Measurements from ENCODE around the gene HSPA2. TPM values are rescaled to one million over a fixed set of nuclear protein-coding genes. Genes with fewer than 3 reads are reported as not detected.
A peak's percentile ranks its signal among the peaks of the same experiment; 100 is the strongest.

The HSPA2 gene
- total RNA-seq (1 to 10 TPM in 1 of 2 donors, under 1 TPM in 1; 0.92 to 2.0 TPM), total RNA-seq (4.6 to 33.1 reads per million in 2 donors)

DNA sequence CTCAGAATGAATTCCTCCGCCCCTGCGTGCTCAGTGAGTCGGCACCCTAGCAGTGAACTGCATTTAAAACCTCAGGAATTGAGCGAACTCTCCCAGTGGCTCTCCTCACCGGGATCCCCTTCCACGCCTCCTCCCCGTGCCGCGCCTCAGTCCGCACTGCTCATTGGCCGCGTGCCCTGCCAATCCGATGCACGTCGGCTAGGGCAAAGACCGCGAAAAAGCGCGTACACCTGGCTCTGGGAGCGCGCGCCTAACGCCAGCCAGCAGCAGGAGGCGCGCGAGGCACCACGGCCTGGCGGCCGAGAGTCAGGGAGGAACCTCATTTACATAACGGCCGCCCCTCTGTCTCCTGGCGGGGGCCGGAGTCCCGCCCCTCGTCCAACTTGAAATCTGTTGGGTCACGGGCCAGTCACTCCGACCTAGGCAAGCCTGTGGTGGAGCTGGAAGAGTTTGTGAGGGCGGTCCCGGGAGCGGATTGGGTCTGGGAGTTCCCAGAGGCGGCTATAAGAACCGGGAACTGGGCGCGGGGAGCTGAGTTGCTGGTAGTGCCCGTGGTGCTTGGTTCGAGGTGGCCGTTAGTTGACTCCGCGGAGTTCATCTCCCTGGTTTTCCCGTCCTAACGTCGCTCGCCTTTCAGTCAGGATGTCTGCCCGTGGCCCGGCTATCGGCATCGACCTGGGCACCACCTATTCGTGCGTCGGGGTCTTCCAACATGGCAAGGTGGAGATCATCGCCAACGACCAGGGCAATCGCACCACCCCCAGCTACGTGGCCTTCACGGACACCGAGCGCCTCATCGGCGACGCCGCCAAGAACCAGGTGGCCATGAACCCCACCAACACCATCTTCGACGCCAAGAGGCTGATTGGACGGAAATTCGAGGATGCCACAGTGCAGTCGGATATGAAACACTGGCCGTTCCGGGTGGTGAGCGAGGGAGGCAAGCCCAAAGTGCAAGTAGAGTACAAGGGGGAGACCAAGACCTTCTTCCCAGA is at the start of gene HSPA2:
HSPA2 (plus strand) TSS at position 534 of the 995 bp plus-strand sequence; CDS start at position 643, 109 bp downstream.
- DNase-seq (peak; percentile 88 to 92 (median 90)), ATAC-seq (peak; percentile 92)
- H3K9me3 ChIP-seq (ENCODE audit: control insufficient read depth, low read length, poor library complexity, severe bottlenecking): no peaks in the 10 kb centered on the region
- peak within 1 kb of the TSS; percentile 97 for H3K4me3 Mint-ChIP-seq
- H3K36me3 Mint-ChIP-seq (ENCODE audit: low read depth): peaks cover 8% of the 10 kb centered on the region
- H3K27ac Mint-ChIP-seq: peak within 1 kb of the TSS; percentile 87
- no peaks in the 10 kb centered on the region for H3K27me3 Mint-ChIP-seq
- peaks cover 22% of the 10 kb centered on the region for H3K4me1 Mint-ChIP-seq

- DNase-seq (no peak), ATAC-seq (no peak)
- Mint-ChIP-seq H3K36me3 (ENCODE audit: low read depth) (peaks cover 9% of the 10 kb centered on the region), H3K27me3 (no peaks in the 10 kb centered on the region), H3K4me3 (peak overlapping the region; percentile 53), H3K27ac (peak overlapping the region; percentile 9), H3K4me1 (peaks cover 43% of the 10 kb centered on the region)
- H3K9me3 ChIP-seq (ENCODE audit: control insufficient read depth, low read length, poor library complexity, severe bottlenecking): no peaks in the 10 kb centered on the region
These were observed 48.9 kb upstream of the HSPA2 start for GRCh38 chr14:64491637-64492036.

GRCh38 chr14:64493455-64493854 is 47.1 kb upstream of the HSPA2 start:
- Mint-ChIP-seq H3K27ac (peak overlapping the region; percentile 74), H3K27me3 (no peaks in the 10 kb centered on the region), H3K4me3 (peak overlapping the region; percentile 25), H3K36me3 (ENCODE audit: low read depth) (peaks cover 9% of the 10 kb centered on the region), H3K4me1 (peaks cover 49% of the 10 kb centered on the region)
- H3K9me3 ChIP-seq (ENCODE audit: control insufficient read depth, low read length, poor library complexity, severe bottlenecking): no peaks in the 10 kb centered on the region
- ATAC-seq (no peak), DNase-seq (no peak)

DNA sequence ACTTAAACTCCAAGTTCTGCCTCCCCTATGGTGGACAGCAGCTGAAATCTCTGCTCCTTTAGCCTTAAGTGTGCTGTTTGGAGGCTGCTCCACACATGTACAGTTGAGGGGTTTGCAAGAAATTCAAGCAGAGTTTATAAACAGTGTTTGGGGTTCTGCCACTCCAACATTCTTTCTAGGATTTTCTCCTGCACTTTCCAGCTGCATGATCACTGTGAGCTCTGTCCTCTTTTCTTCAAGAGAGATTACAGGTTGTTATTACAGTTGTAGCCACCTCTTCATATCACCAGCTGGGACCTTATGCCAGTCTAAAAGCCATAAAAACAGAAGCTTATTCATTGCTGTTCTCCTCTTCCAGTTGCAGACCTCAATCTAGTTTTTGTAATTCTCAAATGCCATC is 45.3 kb upstream of the HSPA2 start:
- Mint-ChIP-seq H3K36me3 (ENCODE audit: low read depth) (peaks cover 9% of the 10 kb centered on the region), H3K27ac (no peak overlapping the region), H3K4me1 (peaks cover 56% of the 10 kb centered on the region), H3K27me3 (no peaks in the 10 kb centered on the region), H3K4me3 (no peak overlapping the region)
- DNase-seq (no peak), ATAC-seq (no peak)
- no peaks in the 10 kb centered on the region for H3K9me3 ChIP-seq (ENCODE audit: control insufficient read depth, low read length, poor library complexity, severe bottlenecking)

- DNase-seq (no peak), ATAC-seq (peak; percentile 28)
- Mint-ChIP-seq H3K27ac (no peak overlapping the region), H3K36me3 (ENCODE audit: low read depth) (peaks cover 9% of the 10 kb centered on the region), H3K27me3 (no peaks in the 10 kb centered on the region), H3K4me3 (peak overlapping the region; percentile 43), H3K4me1 (peaks cover 52% of the 10 kb centered on the region)
- no peaks in the 10 kb centered on the region for H3K9me3 ChIP-seq (ENCODE audit: control insufficient read depth, low read length, poor library complexity, severe bottlenecking)
These were observed 43.8 kb upstream of the HSPA2 start for GRCh38 chr14:64496764-64497163.

GRCh38 chr14:64500088-64500487 is 40.5 kb upstream of the HSPA2 start:
- Mint-ChIP-seq H3K4me1 (peaks cover 45% of the 10 kb centered on the region), H3K27me3 (no peaks in the 10 kb centered on the region), H3K36me3 (ENCODE audit: low read depth) (peaks cover 3% of the 10 kb centered on the region), H3K27ac (peak overlapping the region; percentile 99), H3K4me3 (peak overlapping the region; percentile 82)
- DNase-seq: no peak
- no peaks in the 10 kb centered on the region for H3K9me3 ChIP-seq (ENCODE audit: control insufficient read depth, low read length, poor library complexity, severe bottlenecking)
- no peak for ATAC-seq

DNA sequence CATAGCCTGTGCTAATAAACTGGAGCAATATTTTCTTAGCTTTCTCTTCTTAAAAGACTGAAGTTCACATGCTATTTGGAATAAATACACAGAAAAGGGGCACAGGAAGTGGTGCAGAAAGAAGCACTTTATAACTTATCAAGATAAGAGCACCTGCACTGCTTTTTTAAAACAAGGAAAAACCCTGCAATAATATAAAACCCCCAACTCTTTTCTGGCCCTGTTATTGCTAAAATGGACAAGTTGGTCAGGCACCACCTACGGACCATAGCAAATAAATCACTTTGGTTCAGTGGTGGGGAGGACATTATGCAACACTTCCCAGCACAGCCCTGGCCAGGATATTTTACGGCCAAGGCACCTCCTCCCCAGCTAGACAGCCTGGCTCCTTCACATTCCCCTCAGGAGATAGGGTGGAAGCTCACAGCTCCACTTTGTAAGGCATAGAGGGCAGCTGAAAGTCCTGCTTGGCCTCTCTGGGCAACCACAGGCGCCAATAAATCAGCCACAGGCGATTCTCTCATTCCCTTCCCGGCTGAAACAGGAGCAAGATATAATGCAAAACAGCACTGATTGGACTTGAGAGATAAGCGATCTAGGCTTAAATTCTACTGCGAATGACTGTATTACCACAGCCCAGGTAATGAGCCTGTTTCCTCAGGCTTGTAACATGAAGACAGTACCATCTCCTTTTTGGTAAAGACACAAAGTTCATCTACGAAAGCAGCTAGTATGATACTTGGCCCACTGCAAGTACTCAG is 39.0 kb upstream of the HSPA2 start:
- peak overlapping the region; percentile 99 for H3K27ac Mint-ChIP-seq
- no peak for DNase-seq
- H3K36me3 Mint-ChIP-seq (ENCODE audit: low read depth): peaks cover 8% of the 10 kb centered on the region
- H3K27me3 Mint-ChIP-seq: no peaks in the 10 kb centered on the region
- peaks cover 52% of the 10 kb centered on the region for H3K4me1 Mint-ChIP-seq
- no peak for ATAC-seq
- peak overlapping the region; percentile 99 for H3K4me3 Mint-ChIP-seq
- H3K9me3 ChIP-seq (ENCODE audit: control insufficient read depth, low read length, poor library complexity, severe bottlenecking): no peaks in the 10 kb centered on the region

GRCh38 chr14:64502456-64502855 is 38.1 kb upstream of the HSPA2 start:
- H3K36me3 Mint-ChIP-seq (ENCODE audit: low read depth): peaks cover 8% of the 10 kb centered on the region
- no peak for DNase-seq
- no peaks in the 10 kb centered on the region for H3K9me3 ChIP-seq (ENCODE audit: control insufficient read depth, low read length, poor library complexity, severe bottlenecking)
- H3K27ac Mint-ChIP-seq: peak overlapping the region; percentile 99
- peak overlapping the region; percentile 99 for H3K4me3 Mint-ChIP-seq
- H3K4me1 Mint-ChIP-seq: peaks cover 53% of the 10 kb centered on the region
- H3K27me3 Mint-ChIP-seq: no peaks in the 10 kb centered on the region
- ATAC-seq: no peak

DNA sequence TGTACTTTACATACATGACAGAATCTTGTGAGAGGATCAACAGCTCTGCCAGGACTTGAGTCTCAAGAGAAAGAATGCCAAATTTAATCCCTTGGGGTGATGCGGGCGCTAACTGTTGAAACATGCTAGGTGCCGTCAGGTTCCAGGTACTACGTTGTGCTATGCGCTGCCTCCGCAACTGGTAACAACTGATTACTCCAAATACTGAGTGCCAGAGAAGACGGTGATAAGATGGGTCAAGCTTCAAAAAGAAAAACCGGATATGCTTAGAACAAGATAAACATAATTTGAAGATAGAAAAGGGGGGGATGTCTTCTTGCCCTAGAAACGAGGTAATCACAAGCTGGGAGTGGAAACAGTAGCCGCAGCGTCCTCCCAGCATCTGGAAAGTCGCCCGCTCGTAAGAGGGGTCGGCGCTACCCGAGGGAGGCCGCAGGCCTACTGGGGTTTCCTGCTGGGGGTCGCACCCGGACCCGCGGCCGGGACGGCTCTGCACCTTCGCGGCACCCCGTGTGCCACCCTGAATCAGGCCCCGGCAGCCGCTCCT is 37.6 kb upstream of the HSPA2 start:
- Mint-ChIP-seq H3K27me3 (no peaks in the 10 kb centered on the region), H3K36me3 (ENCODE audit: low read depth) (peaks cover 8% of the 10 kb centered on the region), H3K4me3 (peak overlapping the region; percentile 99), H3K4me1 (peaks cover 54% of the 10 kb centered on the region), H3K27ac (peak overlapping the region; percentile 99)
- no peak for DNase-seq
- ATAC-seq: no peak
- no peaks in the 10 kb centered on the region for H3K9me3 ChIP-seq (ENCODE audit: control insufficient read depth, low read length, poor library complexity, severe bottlenecking)

DNA sequence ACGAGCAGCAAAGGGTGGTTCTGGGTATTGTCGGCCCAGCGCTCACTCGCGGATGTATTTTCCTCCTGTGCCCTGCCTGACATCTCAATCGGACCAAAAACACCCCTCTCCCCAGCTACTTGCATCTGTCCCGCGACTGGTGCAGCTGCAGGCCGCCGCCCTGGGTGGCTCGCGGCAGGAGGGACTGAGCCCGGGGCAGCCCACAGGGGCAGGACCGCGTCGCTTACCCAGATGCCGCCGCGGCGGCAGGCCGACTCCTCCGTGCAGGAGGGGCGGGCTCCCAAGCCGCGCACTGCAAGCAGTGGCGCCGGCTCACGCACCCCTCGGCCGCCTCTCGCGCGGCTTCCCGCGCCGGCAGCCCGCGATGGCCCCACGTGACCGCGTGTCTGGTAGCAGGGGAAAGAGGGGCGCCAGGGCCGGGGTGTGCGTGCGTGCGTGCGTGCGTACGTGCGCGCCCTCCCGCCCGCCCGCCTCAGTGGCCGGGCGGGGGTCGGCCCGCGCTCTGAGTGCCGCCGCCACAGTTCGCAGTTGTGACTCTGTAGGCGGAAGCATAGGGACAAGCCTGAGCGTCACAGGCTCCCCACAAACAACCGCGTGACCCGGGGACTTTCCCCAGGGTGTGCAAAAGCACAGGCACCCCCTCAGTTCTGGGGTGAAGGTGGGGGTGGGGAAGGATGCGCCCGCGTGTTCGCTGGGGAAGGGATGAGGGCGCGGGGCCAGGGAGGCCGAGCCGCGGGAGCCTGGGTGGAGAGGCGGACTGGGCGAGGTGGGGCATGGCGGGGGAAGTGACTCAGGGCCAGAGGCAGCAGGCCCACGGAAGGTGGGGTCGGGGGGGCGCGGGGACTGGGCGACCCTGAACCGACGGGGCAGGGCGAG is 36.9 kb upstream of the HSPA2 start, which contains the start of gene ZBTB25:
ZBTB25 (minus strand) TSS at position 405 of the 876 bp plus-strand sequence. CDS start 13,305 bp downstream, outside the sequence.
- ATAC-seq (peak; percentile 76), DNase-seq (peak; percentile 94 to 96 (median 95))
- Mint-ChIP-seq H3K4me3 (peak within 1 kb of the TSS; percentile 99), H3K4me1 (peaks cover 59% of the 10 kb centered on the region), H3K36me3 (ENCODE audit: low read depth) (peaks cover 8% of the 10 kb centered on the region), H3K27ac (peak within 1 kb of the TSS; percentile 99), H3K27me3 (no peaks in the 10 kb centered on the region)
- no peaks in the 10 kb centered on the region for H3K9me3 ChIP-seq (ENCODE audit: control insufficient read depth, low read length, poor library complexity, severe bottlenecking)

DNA sequence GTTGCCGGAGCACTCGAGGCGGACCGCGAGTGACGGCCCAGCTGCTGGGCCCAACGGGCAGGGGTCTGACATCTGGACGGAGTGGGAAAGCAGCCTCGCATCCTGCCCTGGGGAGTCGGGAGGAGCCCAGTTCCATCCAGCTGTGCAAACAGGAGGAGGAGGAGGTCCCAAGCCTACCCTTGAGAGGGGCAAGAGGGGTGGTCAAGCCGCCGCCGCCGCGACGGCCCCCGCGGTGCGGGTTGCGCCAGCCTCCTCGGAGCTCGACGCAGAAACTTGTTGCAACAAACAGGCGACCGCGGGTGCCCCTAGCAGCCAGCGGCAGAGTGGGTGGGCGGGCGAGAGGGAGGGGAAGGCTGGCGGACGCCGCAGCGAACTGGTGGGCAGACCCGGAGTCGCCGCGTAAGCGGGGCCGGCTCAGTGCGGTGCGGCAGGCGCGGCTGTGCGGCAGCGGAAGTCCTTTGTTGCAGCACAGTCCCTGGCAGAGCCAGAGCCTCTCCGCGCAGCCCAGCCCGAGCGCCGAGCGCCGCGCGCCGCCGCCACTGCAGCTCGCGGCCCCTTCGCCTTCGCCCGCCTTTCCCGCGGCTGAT is 36.1 kb upstream of the HSPA2 start, which contains the start of gene ZBTB1:
ZBTB1 (plus strand) TSS at position 461 of the 587 bp plus-strand sequence. CDS start 16,735 bp downstream, outside the sequence.
- H3K27me3 Mint-ChIP-seq: no peaks in the 10 kb centered on the region
- peak within 1 kb of the TSS; percentile 99 for H3K27ac Mint-ChIP-seq
- peaks cover 8% of the 10 kb centered on the region for H3K36me3 Mint-ChIP-seq (ENCODE audit: low read depth)
- H3K4me3 Mint-ChIP-seq: peak within 1 kb of the TSS; percentile 99
- DNase-seq (peak; percentile 72 to 80 (median 73)), ATAC-seq (peak; percentile 44)
- H3K9me3 ChIP-seq (ENCODE audit: control insufficient read depth, low read length, poor library complexity, severe bottlenecking): no peaks in the 10 kb centered on the region
- H3K4me1 Mint-ChIP-seq: peaks cover 64% of the 10 kb centered on the region

Data from T-helper 17 cell (primary cell).